Thoracic aorta (tissue), 2 donors: ENCODE measurements around the gene ASAP2. TPM values are rescaled to one million over a fixed set of nuclear protein-coding genes. Genes with fewer than 3 reads are reported as not detected.

Experiments used
- ATAC-seq: fragments of 150-250 bp; one replicate; pipeline ENCODE4 v1.8.0; 2017; ENCODE audit warnings: low read depth; ENCODE audit not compliant: insufficient number of reproducible peaks, low FRiP score
- DNase-seq: peaks from one replicate; pipeline ENCODE4 v3.0.0-alpha.2; 2020; ENCODE audit warnings: low spot score
- H3K27ac ChIP-seq, 2 donors: fragments of 200-600 bp; sonication (generic); 1 replicate in 1 of 2; 2 replicates in 1 of 2; pipeline ENCODE4 v1.5.1; 2016; ENCODE audit warnings: mild to moderate bottlenecking in 2 of 2, moderate library complexity in 2 of 2
- H3K27me3 ChIP-seq: fragments of 200-600 bp; sonication (generic); replicated peaks from 2 replicates; pipeline ENCODE4 v1.6.0; 2016; ENCODE audit warnings: mild to moderate bottlenecking; ENCODE audit not compliant: insufficient read depth
- H3K36me3 ChIP-seq: fragments of 200-600 bp; sonication (generic); one replicate; pipeline ENCODE4 v1.5.1; 2016
- H3K4me1 ChIP-seq, 2 donors: fragments of 200-600 bp; sonication (generic); 1 replicate in 1 of 2; 2 replicates in 1 of 2; pipeline versions ENCODE4 v1.5.1 to v1.6.0; 2016; ENCODE audit warnings: low read depth in 2 of 2, mild to moderate bottlenecking in 1 of 2; ENCODE audit not compliant: control insufficient read depth in 1 of 2
- H3K4me3 ChIP-seq: fragments of 200-600 bp; sonication (generic); 2 replicates; pipeline ENCODE4 v1.5.1; 2016; ENCODE audit warnings: mild to moderate bottlenecking
- H3K9me3 ChIP-seq: fragments of 200-600 bp; sonication (generic); 2 replicates; pipeline ENCODE4 v1.5.1; 2016
- CTCF ChIP-seq: fragments of 200-600 bp; sonication (generic); IDR thresholded peaks from one replicate; pipeline ENCODE4 v1.5.1; 2019; ENCODE audit warnings: antibody characterized with exemption
- total RNA-seq, 2 donors: library from RNA; depleted of rRNA; stranded (reverse); fragments of >200 nt; gene quantifications; one replicate each; pipeline versions ENCODE4 v1.1.0 to v1.2.3, GENCODE V29; 2016

Gene ASAP2
- total RNA-seq, 2 donors from 2014 or later: 58.1 to 102 TPM

GRCh38 chr2:9398881-9399780 lies 192.5 kb downstream of the ASAP2 start:
- DNase-seq (no peak), ATAC-seq (no peak)
- Histone ChIP-seq H3K27me3 (no peaks in the 10 kb centered on the region), H3K27ac (peak overlapping the region; percentile 2 to 53), H3K4me3 (no peak overlapping the region), H3K4me1 (no peaks in the 10 kb centered on the region), H3K36me3 (peaks cover 62% of the 10 kb centered on the region), H3K9me3 (no peaks in the 10 kb centered on the region)
- TF ChIP-seq CTCF: no peak

DNA sequence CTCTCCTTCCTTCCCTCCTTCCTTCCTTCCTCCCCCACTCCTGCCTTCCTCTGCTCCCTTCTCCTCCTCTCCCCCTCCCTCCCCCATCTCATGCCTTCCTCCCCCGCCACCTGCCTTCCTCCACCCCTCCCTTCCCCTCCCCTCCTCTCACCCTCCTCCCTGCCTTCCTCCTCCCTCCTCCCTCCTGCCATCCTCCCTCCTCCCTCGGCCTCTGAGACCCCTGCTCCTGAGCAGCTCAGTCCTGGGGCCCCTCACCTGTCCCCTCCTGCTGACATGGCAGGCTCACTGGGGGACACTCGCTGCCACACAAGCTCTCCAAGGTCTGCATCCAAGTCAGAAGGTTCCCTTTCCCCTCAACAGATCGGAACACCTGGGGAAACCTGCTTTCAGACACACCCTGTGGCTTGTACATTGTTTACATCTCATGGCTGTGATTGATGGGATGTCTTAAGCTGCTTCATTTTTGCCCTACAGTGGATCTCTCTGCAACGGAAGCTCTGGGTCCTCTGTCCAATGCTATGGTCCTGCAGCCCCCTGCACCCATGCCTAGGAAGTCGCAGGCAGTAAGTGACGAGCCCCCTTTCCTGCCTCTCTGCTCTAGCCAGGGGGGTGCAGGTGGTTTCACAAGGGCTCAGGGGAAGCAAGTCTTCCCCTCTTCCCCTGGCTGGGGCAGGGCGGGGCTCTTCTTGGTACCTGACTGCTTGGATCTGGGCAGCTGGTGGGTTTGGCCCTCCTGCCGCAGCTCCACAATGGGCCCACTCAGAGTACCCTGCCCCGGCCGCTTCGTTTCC lies 193.9 kb downstream of the ASAP2 start:
- H3K4me1 ChIP-seq: no peaks in the 10 kb centered on the region
- no peaks in the 10 kb centered on the region for H3K9me3 ChIP-seq
- no peak for TF ChIP-seq CTCF
- no peaks in the 10 kb centered on the region for H3K27me3 ChIP-seq
- DNase-seq (no peak), ATAC-seq (no peak)
- peaks cover 52% of the 10 kb centered on the region for H3K36me3 ChIP-seq
- H3K27ac ChIP-seq: no peak overlapping the region
- no peak overlapping the region for H3K4me3 ChIP-seq

DNA sequence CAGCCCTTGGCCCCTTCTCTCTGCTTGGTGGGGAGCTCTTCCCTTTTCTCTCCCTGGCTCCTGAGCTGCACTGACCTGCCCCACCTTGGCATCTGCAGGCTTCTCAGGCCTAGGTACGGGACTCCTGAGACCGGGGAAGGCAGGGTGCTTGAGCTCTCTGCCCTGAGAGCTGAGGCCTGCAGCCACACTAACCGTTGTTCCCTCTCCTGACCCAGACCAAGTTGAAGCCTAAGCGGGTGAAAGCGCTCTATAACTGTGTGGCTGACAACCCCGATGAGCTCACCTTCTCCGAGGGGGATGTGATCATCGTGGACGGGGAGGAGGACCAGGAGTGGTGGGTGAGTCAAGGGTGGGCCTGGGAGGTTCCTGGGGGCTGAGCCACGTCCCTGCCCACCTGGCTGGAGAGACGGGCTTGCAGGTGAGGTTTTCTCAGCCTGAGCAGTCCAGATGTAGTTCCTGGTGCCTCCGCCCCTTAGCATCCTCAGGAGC lies 194.5 kb downstream of the ASAP2 start:
- TF ChIP-seq CTCF: no peak
- DNase-seq (no peak), ATAC-seq (no peak)
- peaks cover 48% of the 10 kb centered on the region for H3K36me3 ChIP-seq
- H3K4me3 ChIP-seq: no peak overlapping the region
- H3K27me3 ChIP-seq: no peaks in the 10 kb centered on the region
- no peaks in the 10 kb centered on the region for H3K4me1 ChIP-seq
- H3K9me3 ChIP-seq: no peaks in the 10 kb centered on the region
- no peak overlapping the region for H3K27ac ChIP-seq

- no peak overlapping the region for H3K4me3 ChIP-seq
- no peak for TF ChIP-seq CTCF
- no peaks in the 10 kb centered on the region for H3K4me1 ChIP-seq
- DNase-seq (no peak), ATAC-seq (no peak)
- H3K36me3 ChIP-seq: peaks cover 42% of the 10 kb centered on the region
- H3K27me3 ChIP-seq: no peaks in the 10 kb centered on the region
- no peaks in the 10 kb centered on the region for H3K9me3 ChIP-seq
- no peak overlapping the region for H3K27ac ChIP-seq
Observed at GRCh38 chr2:9401646-9402371, 195.2 kb downstream of the ASAP2 start.
